Measurements from ENCODE around the gene SAMD3. TPM values are rescaled to one million over a fixed set of nuclear protein-coding genes. Genes with fewer than 3 reads are reported as not detected.

SAMD3 gene
- total and polyA plus RNA-seq, 5 donors: 0.11 to 1.6 (median 1.0) TPM; not detected in 1

DNA sequence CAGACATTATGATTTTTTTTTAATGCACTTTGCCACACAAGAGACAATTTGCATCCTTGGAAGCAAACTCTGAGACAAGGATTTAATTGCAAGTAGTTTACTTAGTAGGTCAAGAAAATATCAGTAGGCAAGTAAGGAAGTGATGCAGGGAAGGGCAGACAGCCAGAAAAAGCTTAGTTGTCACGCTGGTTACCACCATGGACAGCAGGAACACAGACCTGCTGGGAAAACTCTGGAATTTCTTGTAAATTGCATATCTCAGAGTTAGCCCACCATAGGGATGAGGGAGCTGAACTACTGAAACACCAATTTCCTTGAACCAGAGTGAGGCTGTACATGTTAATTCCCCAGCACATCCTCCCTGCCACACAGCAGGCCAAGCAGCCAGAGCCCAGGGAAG is 111.7 kb downstream of the SAMD3 start:
- ATAC-seq: no peak
- no peak for DNase-seq
- H3K4me3 ChIP-seq (ENCODE audit: low read length): no peak overlapping the region
- H3K27ac ChIP-seq (ENCODE audit: low read length): no peak overlapping the region
- WGBS: 88% methylated on average over 1 of the region's 1 CpG
- H3K4me1 ChIP-seq (ENCODE audit: control insufficient read depth, insufficient read depth, low read length): no peaks in the 10 kb centered on the region
- intact Hi-C loops (cut with DNase I): no loop called here
- H3K9me3 ChIP-seq (ENCODE audit: control insufficient read depth, low read length): no peaks in the 10 kb centered on the region
- no peaks in the 10 kb centered on the region for H3K27me3 ChIP-seq (ENCODE audit: control insufficient read depth, insufficient read depth)

GRCh38 chr6:130107710-130108109 is 115.0 kb downstream of the SAMD3 start:
- Histone ChIP-seq H3K4me1 (ENCODE audit: control insufficient read depth, insufficient read depth, low read length) (no peaks in the 10 kb centered on the region), H3K27ac (ENCODE audit: low read length) (no peak overlapping the region), H3K27me3 (ENCODE audit: control insufficient read depth, insufficient read depth) (no peaks in the 10 kb centered on the region), H3K9me3 (ENCODE audit: control insufficient read depth, low read length) (no peaks in the 10 kb centered on the region), H3K4me3 (ENCODE audit: low read length) (no peak overlapping the region)
- no peak for ATAC-seq
- intact Hi-C loops (cut with DNase I): no loop called here
- WGBS: 94% methylated on average over 1 of the region's 1 CpG
- no peak for DNase-seq

DNA sequence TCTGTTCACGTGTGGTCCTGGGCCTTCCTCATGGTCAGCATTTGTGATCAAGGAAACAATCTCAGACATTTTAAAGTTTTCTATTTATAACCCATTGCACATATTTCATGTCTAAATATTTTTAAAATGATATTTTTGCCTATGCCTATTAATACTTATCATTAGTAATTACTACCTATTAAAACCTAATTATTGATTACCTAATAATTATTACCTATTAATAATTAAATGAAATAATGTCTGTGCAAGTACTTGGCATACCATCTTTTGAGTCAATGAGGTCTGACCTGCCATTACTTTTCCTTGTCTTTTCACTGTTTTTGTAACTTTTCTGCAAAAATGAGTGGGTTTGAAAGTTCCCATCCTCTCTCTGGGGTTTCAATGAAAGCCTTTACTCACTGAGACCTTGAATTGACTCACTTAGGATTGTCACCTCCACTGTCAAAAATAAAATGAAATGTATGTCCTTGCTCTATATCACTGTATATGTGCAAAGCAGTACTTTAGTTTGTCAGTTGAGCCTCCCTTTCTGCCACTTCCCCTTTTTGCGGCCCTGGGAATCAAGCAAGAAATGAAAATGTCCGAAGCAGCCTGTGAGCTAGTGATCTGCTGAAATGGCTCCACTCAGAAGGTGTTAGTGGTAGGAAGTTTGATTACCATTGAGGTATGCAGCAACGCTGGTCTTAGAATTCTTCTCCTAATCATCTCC is 116.6 kb downstream of the SAMD3 start:
- WGBS: 82% methylated on average over 4 of the region's 4 CpGs
- ATAC-seq: no peak

GRCh38 chr6:130099119-130099518 is 123.6 kb downstream of the SAMD3 start:
- H3K4me3 ChIP-seq (ENCODE audit: low read length): no peak overlapping the region
- ATAC-seq (no peak), DNase-seq (no peak)
- 96% methylated on average over 3 of the region's 3 CpGs for WGBS
- intact Hi-C loops (cut with DNase I): no loop called here
- no peaks in the 10 kb centered on the region for H3K27me3 ChIP-seq (ENCODE audit: control insufficient read depth, insufficient read depth)
- H3K4me1 ChIP-seq (ENCODE audit: control insufficient read depth, insufficient read depth, low read length): no peaks in the 10 kb centered on the region
- no peak overlapping the region for H3K27ac ChIP-seq (ENCODE audit: low read length)
- no peaks in the 10 kb centered on the region for H3K9me3 ChIP-seq (ENCODE audit: control insufficient read depth, low read length)

More for the DNA sequence above, 116.6 kb downstream of the SAMD3 start:
- intact Hi-C loops (cut with DNase I): no loop called here
- Histone ChIP-seq H3K4me1 (ENCODE audit: control insufficient read depth, insufficient read depth, low read length) (no peaks in the 10 kb centered on the region), H3K27ac (ENCODE audit: low read length) (no peak overlapping the region), H3K9me3 (ENCODE audit: control insufficient read depth, low read length) (no peaks in the 10 kb centered on the region), H3K27me3 (ENCODE audit: control insufficient read depth, insufficient read depth) (no peaks in the 10 kb centered on the region), H3K4me3 (ENCODE audit: low read length) (no peak overlapping the region)
- DNase-seq: no peak

- Histone ChIP-seq H3K27me3 (ENCODE audit: control insufficient read depth, insufficient read depth) (no peaks in the 10 kb centered on the region), H3K27ac (ENCODE audit: low read length) (no peak overlapping the region), H3K9me3 (ENCODE audit: control insufficient read depth, low read length) (no peaks in the 10 kb centered on the region), H3K4me3 (ENCODE audit: low read length) (no peak overlapping the region), H3K4me1 (ENCODE audit: control insufficient read depth, insufficient read depth, low read length) (no peaks in the 10 kb centered on the region)
- DNase-seq (no peak), ATAC-seq (no peak)
- WGBS: 94% methylated on average over 4 of the region's 4 CpGs
- intact Hi-C loops (cut with DNase I): no loop called here
These were observed 124.4 kb downstream of the SAMD3 start for GRCh38 chr6:130098317-130098716.

Other genes with a start within 250 kb of the SAMD3 start
- gene L3MBTL3, start 204.4 kb downstream of the SAMD3 start, total RNA-seq: 1 to 10 TPM; 3.4 to 4.1 (median 3.7) TPM
- gene L3MBTL3, start 204.4 kb downstream of the SAMD3 start, polyA plus RNA-seq: 1.4 TPM
- gene TMEM200A, start 143.1 kb upstream of the SAMD3 start, total RNA-seq: under 1 TPM; 0.14 to 0.45 (median 0.26) TPM
- gene TMEM200A, start 143.1 kb upstream of the SAMD3 start, polyA plus RNA-seq: 0.27 TPM